K562 (cell line): ENCODE measurements around the gene BACE2. TPM values are rescaled to one million over a fixed set of nuclear protein-coding genes. Genes with fewer than 3 reads are reported as not detected.

ENCODE experiments used
- ATAC-seq: fragments of 200-7000 bp; cut with Tn5 transposase; 3 replicates; pipeline ENCODE4 v1.9.1; 2020; ENCODE audit warnings: moderate library complexity
- BruUV-seq: library from RNA; stranded (reverse); fragments of 400-500 nt; replicated peaks from 2 replicates; lab custom pipeline; 2021; lab: Mats Ljungman, UMichigan
- CTCF ChIA-PET: fragments of 300-600 bp; formaldehyde crosslinking; extraction: SDS; loops from one replicate; lab custom pipeline; 2021; ENCODE audit warnings: low intra/inter-chr PET ratio; lab: Yijun Ruan, JAX
- POLR2A ChIA-PET: fragments of 300-600, 350-650 bp; sonication (Branson Sonifier 250); formaldehyde crosslinking; extraction: SDS; loops from one replicate; lab custom pipeline; 2021; ENCODE audit warnings: antibody characterized with exemption, inconsistent platforms; lab: Yijun Ruan, JAX
- DNase-seq, 4 experiments: peaks; one replicate each; pipeline versions ENCODE4 v3.0.0 to v3.0.0-alpha.2; 2011 to 2018; ENCODE audit warnings: low spot score in 3 of 4, mixed read lengths in 3 of 4; ENCODE audit errors: extremely low read depth in 1 of 4
- FAIRE-seq: peaks from 2 replicates; lab custom pipeline; 2011; peaks lifted over from hg19 to GRCh38; lab: Jason Lieb, UNC
- H2AFZ ChIP-seq: 2 replicates; pipeline ENCODE4 v1.6.0; 2011; ENCODE audit warnings: low read depth, low read length, control low read depth, inconsistent platforms
- H3K27ac ChIP-seq: fragments of 200-600 bp; 3 replicates; pipeline ENCODE4 v1.8.0; 2011; ENCODE audit warnings: low read depth, mild to moderate bottlenecking, control low read depth, inconsistent platforms, low read length, moderate library complexity, mixed read lengths; ENCODE audit errors: extremely low read depth
- H3K27me3 ChIP-seq, 2 experiments: fragments of 300-600 bp in 1 of 2; 2 replicates in 1 of 2; 3 replicates in 1 of 2; pipeline versions ENCODE4 v1.6.0 to v1.8.0; 2011; ENCODE audit warnings: inconsistent platforms in 2 of 2, low read length in 2 of 2, mild to moderate bottlenecking in 1 of 2, mixed read lengths in 1 of 2, moderate library complexity in 1 of 2; ENCODE audit not compliant: control insufficient read depth in 2 of 2, insufficient read depth in 2 of 2
- H3K36me3 ChIP-seq: fragments of 300-600 bp; 3 replicates; pipeline ENCODE4 v1.8.0; 2011; ENCODE audit warnings: mild to moderate bottlenecking, low read length, inconsistent platforms; ENCODE audit not compliant: control insufficient read depth, insufficient read depth
- H3K4me1 ChIP-seq, 2 experiments: fragments of 200-600 bp in 1 of 2; replicated peaks in 1 of 2; 2 replicates in 1 of 2; 3 replicates in 1 of 2; pipeline versions ENCODE4 v1.5.1 to v1.8.0; 2011; ENCODE audit warnings: inconsistent platforms in 2 of 2, low read length in 2 of 2, mild to moderate bottlenecking in 1 of 2, mixed read lengths in 1 of 2, moderate library complexity in 1 of 2; ENCODE audit not compliant: control insufficient read depth in 2 of 2, insufficient read depth in 2 of 2
- H3K4me2 ChIP-seq: 2 replicates; pipeline ENCODE4 v1.6.1; 2011; ENCODE audit warnings: low read length, control low read depth, inconsistent platforms, mixed read lengths; ENCODE audit not compliant: insufficient read depth
- H3K4me3 ChIP-seq: fragments of 200-600 bp; sonication (generic), shearing (Covaris generic); 2 replicates; pipeline ENCODE4 v1.5.1; 2016; ENCODE audit warnings: control low read depth, inconsistent platforms
- H3K79me2 ChIP-seq: fragments of 200-600 bp; 3 replicates; pipeline ENCODE4 v1.8.0; 2011; ENCODE audit warnings: low read length, inconsistent platforms; ENCODE audit not compliant: control insufficient read depth, insufficient read depth
- H3K9ac ChIP-seq, 2 experiments: 2 replicates each; pipeline versions ENCODE4 v1.6.0 to v1.6.1; 2011; ENCODE audit warnings: low read depth in 2 of 2, low read length in 2 of 2, control low read depth in 1 of 2, inconsistent platforms in 1 of 2, mild to moderate bottlenecking in 1 of 2, mixed read lengths in 1 of 2; ENCODE audit not compliant: insufficient read depth in 1 of 2
- H3K9me1 ChIP-seq: one replicate; pipeline ENCODE4 v1.6.0; 2011; ENCODE audit warnings: inconsistent platforms, mild to moderate bottlenecking, low read length, moderate library complexity; ENCODE audit not compliant: control insufficient read depth, insufficient read depth
- H3K9me3 ChIP-seq: replicated peaks from 2 replicates; pipeline ENCODE4 v1.5.1; 2011; ENCODE audit warnings: low read depth, low read length, inconsistent platforms; ENCODE audit not compliant: control insufficient read depth, insufficient read depth
- H4K20me1 ChIP-seq: replicated peaks from 2 replicates; pipeline ENCODE4 v1.6.1; 2011; ENCODE audit warnings: low read length, inconsistent platforms, mixed read lengths; ENCODE audit not compliant: control insufficient read depth, insufficient read depth
- DNMT1 ChIP-seq: fragments of 450-650 bp; IDR thresholded peaks from 2 replicates; pipeline ENCODE4 v1.6.1; 2016; ENCODE audit warnings: antibody characterized with exemption, mild to moderate bottlenecking
- HES1 ChIP-seq: fragments of 450-650 bp; IDR thresholded peaks from 2 replicates; pipeline ENCODE4 v1.6.1; 2016; ENCODE audit warnings: low read depth, mild to moderate bottlenecking, moderate library complexity
- TAF1 ChIP-seq: IDR thresholded peaks from 2 replicates; pipeline ENCODE4 v1.6.1; 2011; ENCODE audit warnings: mild to moderate bottlenecking, low read length, moderate library complexity; ENCODE audit not compliant: insufficient read depth, control insufficient read depth, severe bottlenecking; ENCODE audit errors: extremely low read depth
- ZNF324 ChIP-seq: fragments of 250-450 bp; sonication (Bioruptor Pico); IDR thresholded peaks from 2 replicates; pipeline ENCODE4 v1.4.0; 2020; ENCODE audit warnings: mild to moderate bottlenecking
- WGBS: fragments of 100-300 bp; shearing (Covaris generic); methylation state at CpG from one replicate; pipeline ENCODE4 v1.1.6; 2016; ENCODE audit warnings: low coverage, mixed read lengths; ENCODE audit not compliant: insufficient coverage; ENCODE audit errors: missing lambda C conversion rate; 5-methylcytosine and 5-hydroxymethylcytosine counted together
- in situ Hi-C: fragments of 300-500 bp; cut with MboI; formaldehyde crosslinking; loops from 4 replicates; pipeline ENCODE4 v1.15.0; 2018; ENCODE audit warnings: inconsistent platforms, mixed read lengths
- intact Hi-C: fragments of 100-400 bp; cut with micrococcal nuclease; formaldehyde crosslinking; loops from 2 replicates; pipeline ENCODE4 v1.14.2; 2022
- polyA plus RNA-seq, 8 experiments: library from polyadenylated mRNA; depleted of rRNA in 4 of 8; stranded (reverse) in 5 of 8; unstranded in 3 of 8; fragments of >200 nt; fragmentation: Nextera tagmentation in 2 of 8; fragmentation: Illumina TruSeq in 1 of 8; extraction: Ambion mirVana in 2 of 8; extraction: Trizol in 1 of 8; gene quantifications; 2 replicates each; pipeline versions ENCODE4 v1.2.1 to v1.2.3, GENCODE V29; 2011 to 2014; ENCODE audit warnings: inconsistent platforms in 1 of 8, missing spikeins in 1 of 8
- total RNA-seq, 7 experiments: library from RNA; depleted of rRNA in 6 of 7; stranded (reverse); fragments of >200 nt in 6 of 7; fragmentation: Illumina TruSeq in 2 of 7; extraction: Trizol in 2 of 7; gene quantifications; 2 replicates each; pipeline versions ENCODE4 v1.2.1 to v1.2.3, GENCODE V29; 2011 to 2021; ENCODE audit warnings: low replicate concordance in 1 of 7
- TF ChIP-seq, protein P1 (sequence below): fragments of 450-650 bp; formaldehyde crosslinking; IDR thresholded peaks from 2 replicates; pipeline ENCODE4 v1.4.0; 2020; ENCODE audit warnings: mild to moderate bottlenecking, moderate library complexity

The BACE2 gene
- total and polyA plus RNA-seq, 9 of the 15 experiments (the other 6 are each of a cell fraction or from before 2014, with no cell fraction given), result 0.05 to 0.24 (median 0.15) TPM; not detected in 2

DNA sequence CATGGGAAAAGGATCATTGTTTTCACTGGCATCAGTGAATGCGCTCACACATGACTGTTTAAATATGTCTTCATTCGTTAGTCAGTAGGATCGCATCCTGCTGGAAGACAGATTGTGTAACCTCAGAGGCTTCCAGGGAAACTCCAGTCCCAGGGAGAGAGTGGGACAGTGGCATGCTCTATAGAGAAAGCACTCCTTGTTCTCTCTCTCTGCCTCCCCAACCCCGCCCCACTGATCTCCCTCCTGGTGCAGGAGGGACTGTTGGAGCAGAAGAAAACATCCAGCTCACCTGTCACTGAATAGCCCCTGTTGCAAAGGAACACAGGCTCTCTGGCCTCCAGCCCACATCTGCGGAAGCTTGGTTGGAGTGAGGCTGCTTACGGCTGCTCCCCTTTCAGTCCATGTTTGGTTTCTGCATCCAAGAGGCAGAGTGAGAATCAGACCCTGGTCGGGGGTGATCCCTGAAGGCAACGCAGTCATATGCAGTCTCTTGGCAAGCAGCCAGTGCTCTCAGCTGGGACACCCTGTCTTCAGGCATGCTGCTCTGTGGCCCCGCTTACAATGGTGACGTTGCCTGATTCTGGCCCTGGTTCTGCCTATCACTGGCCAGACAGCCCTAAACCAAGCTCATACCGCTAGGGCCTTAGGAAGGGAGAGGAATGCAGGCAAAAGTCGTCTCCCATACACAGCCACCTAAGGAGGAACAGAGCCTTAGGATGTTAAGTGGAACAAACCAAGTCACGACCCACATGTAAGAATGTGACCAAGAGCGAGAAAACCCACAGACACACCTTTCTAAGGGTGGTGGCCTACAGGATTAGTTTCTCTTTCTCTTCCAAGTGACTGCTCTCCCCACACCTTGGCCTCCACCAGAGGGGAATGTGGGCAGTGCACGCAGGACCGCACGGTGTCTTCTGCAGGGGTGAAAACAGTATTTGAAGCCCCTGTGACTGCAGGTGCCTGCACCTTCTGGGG, 39.7 kb downstream of the BACE2 start (continued):
- TF ChIP-seq ZNF324 (CRISPR knock-in tag), result no peak
- no peak for TF ChIP-seq DNMT1
- no peak for TF ChIP-seq TAF1
- TF ChIP-seq, protein P1, sequence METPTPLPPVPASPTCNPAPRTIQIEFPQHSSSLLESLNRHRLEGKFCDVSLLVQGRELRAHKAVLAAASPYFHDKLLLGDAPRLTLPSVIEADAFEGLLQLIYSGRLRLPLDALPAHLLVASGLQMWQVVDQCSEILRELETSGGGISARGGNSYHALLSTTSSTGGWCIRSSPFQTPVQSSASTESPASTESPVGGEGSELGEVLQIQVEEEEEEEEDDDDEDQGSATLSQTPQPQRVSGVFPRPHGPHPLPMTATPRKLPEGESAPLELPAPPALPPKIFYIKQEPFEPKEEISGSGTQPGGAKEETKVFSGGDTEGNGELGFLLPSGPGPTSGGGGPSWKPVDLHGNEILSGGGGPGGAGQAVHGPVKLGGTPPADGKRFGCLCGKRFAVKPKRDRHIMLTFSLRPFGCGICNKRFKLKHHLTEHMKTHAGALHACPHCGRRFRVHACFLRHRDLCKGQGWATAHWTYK (CRISPR knock-in tag), result no peak

GRCh38 chr21:41208376-41208763, 40.4 kb downstream of the BACE2 start:
- no peaks in the 10 kb centered on the region for H3K36me3 ChIP-seq
- H3K4me3 ChIP-seq, result no peak overlapping the region
- no peak overlapping the region for H3K9ac ChIP-seq
- DNase-seq, result no peak
- TF ChIP-seq HES1, result no peak
- no peaks in the 10 kb centered on the region for H3K79me2 ChIP-seq
- H4K20me1 ChIP-seq, result peaks cover 10% of the 10 kb centered on the region; the same call in 1 of the 2 replicates
- in situ Hi-C loops, result no loop called here
- no peak; the same call in 2 of the 3 replicates for ATAC-seq
- 1% methylated on average over 6 of the region's 6 CpGs for WGBS
- H3K9me1 ChIP-seq, result no peaks in the 10 kb centered on the region
- intact Hi-C loops, result no loop called here
- ChIA-PET CTCF (no interaction called here), POLR2A (no interaction called here)
- no peak overlapping the region for H2AFZ ChIP-seq
- H3K27me3 ChIP-seq, result peaks cover 11 to 28% of the 10 kb centered on the region in 2 experiments; a peak in 3 of 5 replicates
- FAIRE-seq, result no peak
- BruUV-seq, result no TSS peak
- no peaks in the 10 kb centered on the region; a peak in 1 of 5 replicates for H3K4me1 ChIP-seq
- no peaks in the 10 kb centered on the region for H3K9me3 ChIP-seq
- H3K27ac ChIP-seq, result no peak overlapping the region
- H3K4me2 ChIP-seq, result no peak overlapping the region
